Myometrial cell (primary cell): Measurements from ENCODE around the gene CITED1. TPM values are rescaled to one million over a fixed set of nuclear protein-coding genes. Genes with fewer than 3 reads are reported as not detected.

ENCODE experiments used
- total RNA-seq: library from RNA; depleted of rRNA; stranded (reverse); fragments of >200 nt; gene quantifications from 2 replicates; pipeline ENCODE4 v1.2.3, GENCODE V29; 2015

The CITED1 gene, protein sequence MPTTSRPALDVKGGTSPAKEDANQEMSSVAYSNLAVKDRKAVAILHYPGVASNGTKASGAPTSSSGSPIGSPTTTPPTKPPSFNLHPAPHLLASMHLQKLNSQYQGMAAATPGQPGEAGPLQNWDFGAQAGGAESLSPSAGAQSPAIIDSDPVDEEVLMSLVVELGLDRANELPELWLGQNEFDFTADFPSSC
- total RNA-seq: 0.53 TPM in 1 of 2 replicates, not detected in the other

DNA sequence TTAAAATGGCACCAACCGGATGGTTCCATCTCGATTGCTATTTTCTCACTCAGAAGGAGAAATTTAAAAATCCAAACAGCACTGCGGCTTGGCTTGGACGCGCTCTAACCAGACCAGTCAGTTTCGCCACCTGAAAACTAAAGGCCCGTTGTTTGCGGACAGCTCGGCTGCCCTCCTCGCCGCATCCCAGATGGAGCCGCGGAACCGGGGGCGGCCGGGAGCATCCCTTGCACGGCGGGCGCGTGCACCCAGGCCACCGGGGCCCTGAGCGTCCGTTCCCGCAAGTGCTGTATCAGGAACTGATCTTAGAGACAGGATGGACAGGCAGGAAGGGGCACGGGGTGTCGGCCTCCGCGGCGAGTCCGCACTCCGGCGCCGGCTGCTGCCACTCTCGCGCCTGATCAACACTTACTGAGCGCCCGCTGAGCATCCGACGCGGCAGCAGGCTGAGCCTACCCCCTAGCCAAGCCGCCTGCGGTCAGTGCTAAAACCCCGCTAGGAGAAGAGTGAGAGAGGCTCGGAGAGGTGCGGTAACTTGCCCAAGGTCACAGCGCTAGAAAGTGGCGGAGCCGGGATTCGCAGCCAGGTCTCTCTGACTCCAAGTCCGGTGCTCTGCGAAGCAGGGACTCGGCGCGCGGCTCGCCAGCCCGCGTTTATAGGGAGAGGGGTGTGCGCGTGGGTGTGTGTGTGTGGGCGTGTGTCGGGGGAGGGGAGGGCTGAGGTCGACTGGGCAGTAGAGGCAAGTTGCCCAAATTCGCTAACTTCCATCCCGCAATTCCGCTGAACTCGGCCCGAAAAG lies at the start of gene CITED1:
Gene CITED1, minus strand, starts transcription at position 629 of the 799 bp plus-strand sequence. CDS start 3,045 bp downstream, outside the sequence.

Other genes with a start within 250 kb of the CITED1 start
- 0.58 and 1.2 TPM in 2 replicates for gene RTL5, start 174.0 kb downstream of the CITED1 start, total RNA-seq
- 9.7 and 10.7 TPM in 2 replicates for gene PIN4, start 124.2 kb downstream of the CITED1 start, total RNA-seq
- gene ERCC6L, start 66.9 kb downstream of the CITED1 start, total RNA-seq: 2.6 and 3.5 TPM in 2 replicates
- gene RPS4X, start 28.7 kb downstream of the CITED1 start, total RNA-seq: 1,089 and 1,209 TPM in 2 replicates